ENCODE data around the gene VWCE. TPM values are rescaled to one million over a fixed set of nuclear protein-coding genes. Genes with fewer than 3 reads are reported as not detected.
"Not testable (repeated sequence)": the region's sequence is repeated elsewhere in the genome, so short reads cannot be mapped to it uniquely, and the experiment has no call there.

VWCE gene
- polyA plus RNA-seq, 3 donors: 1.3 to 1.6 (median 1.3) TPM

GRCh38 chr11:61259363-61259762 is 35.8 kb downstream of the VWCE start:
- no peak for DNase-seq (ENCODE audit: low read depth in 3 of 3, low spot score in 2 of 3)

DNA sequence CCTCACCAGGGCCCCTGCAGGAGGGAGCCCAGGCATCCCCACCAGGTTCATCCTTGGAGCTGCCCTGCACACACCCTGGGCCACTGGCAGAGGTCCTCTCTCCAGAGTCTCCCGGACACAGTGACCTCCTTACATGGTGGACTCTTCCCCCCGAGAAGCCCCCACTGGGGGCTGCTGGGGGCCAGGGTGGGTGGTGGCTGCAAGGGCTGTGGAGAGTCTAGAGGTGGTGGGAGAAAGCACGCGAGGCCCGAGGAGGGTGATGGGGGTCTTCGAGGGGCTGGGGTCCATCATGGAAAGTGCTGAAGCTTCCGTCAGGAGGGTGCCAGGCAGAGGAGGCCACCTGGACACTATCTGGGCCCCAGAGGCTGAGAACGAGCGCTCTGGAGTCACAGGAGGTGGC is 36.6 kb downstream of the VWCE start:
- DNase-seq (ENCODE audit: low read depth in 3 of 3, low spot score in 2 of 3): no peak

DNA sequence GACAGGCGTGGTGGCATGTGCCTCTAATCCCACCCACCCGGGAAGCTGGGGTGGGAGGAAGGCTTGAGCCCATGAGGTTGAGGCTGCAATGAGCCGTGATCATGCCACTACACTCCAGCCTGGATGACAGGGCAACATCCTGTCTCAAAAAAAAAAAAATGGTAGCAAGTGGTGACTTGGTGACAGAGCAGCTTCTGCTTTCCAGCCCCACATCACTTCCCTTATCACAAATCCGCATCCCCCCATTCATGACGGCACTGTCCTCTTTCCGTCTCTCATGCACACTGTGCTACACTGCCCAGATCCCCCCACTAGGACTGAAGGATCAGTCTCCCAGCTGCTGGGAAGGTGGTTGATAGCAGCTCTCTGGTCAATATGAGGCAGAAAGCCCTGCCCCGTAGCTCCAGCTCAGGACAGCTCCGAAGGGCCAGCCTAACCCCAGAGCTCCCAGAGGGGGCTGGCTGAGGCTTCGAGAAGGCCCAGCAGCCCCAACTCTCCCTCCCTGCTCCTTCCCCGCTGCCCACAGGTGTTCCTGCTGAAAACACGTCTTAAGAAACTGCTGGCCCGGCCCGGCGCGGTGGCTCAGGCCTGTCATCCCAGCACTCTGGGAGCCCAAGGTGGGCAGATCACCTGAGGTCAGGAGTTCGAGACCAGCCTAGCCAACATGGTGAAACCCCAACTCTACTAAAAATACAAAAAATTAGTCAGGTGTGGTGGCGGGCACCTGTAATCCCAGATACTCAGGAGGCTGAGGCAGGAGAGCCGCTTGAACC is 38.2 kb downstream of the VWCE start:
- no peak for DNase-seq (ENCODE audit: low read depth in 3 of 3, low spot score in 2 of 3)

DNA sequence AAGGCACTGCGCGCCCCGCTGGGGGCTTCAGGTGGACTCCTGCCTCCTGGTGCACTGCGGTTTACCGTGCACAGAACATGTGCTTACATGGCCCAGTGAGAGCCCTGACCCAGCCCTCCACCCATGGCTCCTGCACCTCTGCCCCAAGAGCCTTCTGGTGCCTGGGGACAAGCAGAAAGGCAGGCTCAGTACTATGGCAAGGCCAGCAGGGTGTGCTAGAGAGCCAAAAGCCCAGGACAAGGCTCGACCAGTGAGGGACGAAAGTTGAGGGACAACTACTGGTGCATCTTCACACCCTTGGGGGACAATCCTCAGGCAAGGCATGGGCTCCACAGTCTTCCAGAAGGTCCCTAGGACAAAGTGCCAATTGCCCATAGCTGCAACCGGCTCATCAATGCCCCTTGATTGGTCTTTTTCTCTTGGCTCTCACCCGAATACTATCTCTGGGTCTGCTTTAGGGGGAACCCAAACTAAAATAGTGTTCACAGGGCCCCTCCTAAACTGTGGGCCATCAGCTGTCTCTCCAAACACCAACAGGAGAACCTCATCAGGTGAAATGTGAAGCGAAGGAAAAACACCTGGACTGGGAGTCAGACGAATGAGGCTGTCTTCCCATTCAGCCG is 40.6 kb downstream of the VWCE start:
- peak in 2 of 3 donors; percentile 5 to 8 for DNase-seq (ENCODE audit: low read depth in 3 of 3, low spot score in 2 of 3)

- DNase-seq (ENCODE audit: low read depth in 3 of 3, low spot score in 2 of 3): not testable (repeated sequence)
Observed at GRCh38 chr11:61252332-61252731, 42.8 kb downstream of the VWCE start.

DNA sequence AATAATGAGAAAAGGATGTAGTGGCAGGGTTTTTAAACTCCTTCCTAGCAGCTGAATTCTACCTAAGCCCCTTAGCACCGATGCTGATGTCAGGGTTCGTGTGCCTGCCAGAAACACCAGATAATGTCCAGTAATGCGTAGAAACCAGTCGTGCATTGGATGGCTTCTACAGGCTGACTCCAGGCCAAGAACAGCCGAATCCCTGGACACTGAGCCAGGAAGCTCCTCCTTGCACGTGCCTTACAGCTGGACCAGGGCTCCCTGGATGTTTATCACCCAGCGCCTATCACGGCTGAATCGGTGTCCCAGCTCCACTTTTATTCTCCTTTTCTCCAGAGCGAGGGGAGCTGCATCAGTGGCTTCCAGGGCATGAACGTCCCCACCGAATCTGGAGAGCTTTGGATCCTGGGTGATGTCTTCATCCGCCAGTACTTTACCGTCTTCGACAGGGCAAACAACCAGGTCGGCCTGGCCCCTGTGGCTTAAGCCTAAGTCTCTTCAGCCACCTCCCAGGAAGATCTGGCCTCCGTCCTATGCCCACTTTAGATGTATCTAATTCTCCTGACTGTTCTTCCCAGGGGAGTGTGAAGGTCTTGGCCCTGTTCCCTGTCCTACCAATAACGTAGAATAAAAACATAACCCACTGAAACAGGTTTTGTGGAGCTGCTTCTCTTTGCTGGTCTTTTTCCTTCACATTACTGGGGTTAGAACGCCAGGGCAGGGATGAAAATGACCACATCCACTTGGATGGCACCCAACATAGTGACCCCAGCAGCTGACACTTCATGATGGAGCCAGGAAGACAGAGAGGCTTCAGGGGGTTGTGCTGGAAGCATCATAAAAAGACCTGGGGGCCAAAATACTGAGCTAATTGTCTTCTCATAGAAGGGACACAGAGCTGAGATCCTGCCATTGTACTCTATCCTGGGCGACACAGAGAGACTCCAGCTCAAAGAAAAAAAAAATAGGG is 44.0 kb downstream of the VWCE start:
- DNase-seq (ENCODE audit: low read depth in 3 of 3, low spot score in 2 of 3): not testable (repeated sequence)

- DNase-seq (ENCODE audit: low read depth in 3 of 3, low spot score in 2 of 3): not testable (repeated sequence)
Observed at GRCh38 chr11:61249201-61249600, 45.9 kb downstream of the VWCE start.

DNA sequence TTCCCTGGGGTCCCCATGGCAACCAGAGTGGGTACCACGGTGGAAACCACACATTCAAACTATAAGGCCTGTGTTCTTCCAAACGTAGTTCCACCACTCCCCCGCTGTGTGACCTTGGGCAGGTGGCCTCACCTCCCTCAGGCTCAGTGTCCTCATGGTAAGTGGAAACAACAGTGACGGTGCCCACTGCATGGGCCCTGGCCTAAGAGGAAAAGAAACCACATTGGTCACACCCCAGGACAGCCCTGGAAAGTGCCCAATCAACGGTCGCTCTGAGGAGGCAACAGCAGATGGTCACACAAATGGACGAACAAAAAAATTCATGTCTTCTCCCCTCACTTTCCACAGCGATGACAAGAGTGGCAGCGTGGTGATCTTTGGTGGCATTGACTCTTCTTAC is 47.0 kb downstream of the VWCE start:
- DNase-seq (ENCODE audit: low read depth in 3 of 3, low spot score in 2 of 3): not testable (repeated sequence)

GRCh38 chr11:61245284-61245964 is 49.7 kb downstream of the VWCE start:
- DNase-seq (ENCODE audit: low read depth in 3 of 3, low spot score in 2 of 3): not testable (repeated sequence)

- not testable (repeated sequence) for DNase-seq (ENCODE audit: low read depth in 3 of 3, low spot score in 2 of 3)
Observed at GRCh38 chr11:61241526-61241925, 53.6 kb downstream of the VWCE start.

DNA sequence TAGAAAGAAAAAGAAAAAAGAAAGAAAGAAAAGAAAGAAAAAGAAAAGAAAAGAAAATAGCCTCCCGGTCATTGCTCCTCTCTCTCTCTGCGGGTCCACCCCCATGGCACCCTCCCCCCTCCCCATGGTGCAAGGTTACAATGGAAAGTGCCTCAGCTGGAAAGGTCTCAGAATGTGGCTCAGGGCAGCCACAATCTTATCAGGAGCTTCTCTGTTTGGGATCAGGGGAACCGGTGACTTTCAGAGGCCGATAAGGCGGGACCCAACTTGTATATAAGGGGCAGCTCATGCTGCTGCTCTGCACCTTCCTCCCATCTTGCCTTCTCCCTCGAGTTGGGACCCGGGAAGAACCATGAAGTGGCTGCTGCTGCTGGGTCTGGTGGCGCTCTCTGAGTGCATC is 54.2 kb downstream of the VWCE start, which contains the start of gene PGA5:
Gene PGA5, plus strand, starts transcription at position 301 of the 400 bp plus-strand sequence. Its CDS starts 52 bp downstream, at position 353.
- DNase-seq (ENCODE audit: low read depth in 3 of 3, low spot score in 2 of 3): not testable (repeated sequence)

DNA sequence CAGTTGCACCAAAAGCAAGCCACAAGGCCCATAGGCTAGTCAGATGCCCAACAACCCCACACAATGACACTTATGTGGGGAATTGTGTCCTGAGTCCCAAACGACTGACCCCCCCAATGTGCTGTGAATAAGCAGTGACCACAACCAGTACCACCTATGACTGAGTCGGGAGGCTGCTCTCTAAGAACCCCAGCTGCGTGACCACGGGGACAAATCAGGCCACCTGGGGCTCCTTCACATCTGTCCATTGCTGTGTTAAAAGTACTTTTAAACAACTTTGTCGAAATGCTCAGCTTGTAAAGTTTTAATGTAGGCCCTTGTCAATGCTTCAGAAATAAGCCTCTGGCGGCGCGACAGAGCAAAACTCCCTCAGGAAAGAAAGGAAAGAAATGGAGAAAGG is 54.8 kb downstream of the VWCE start:
- DNase-seq (ENCODE audit: low read depth in 3 of 3, low spot score in 2 of 3): not testable (repeated sequence)

DNA sequence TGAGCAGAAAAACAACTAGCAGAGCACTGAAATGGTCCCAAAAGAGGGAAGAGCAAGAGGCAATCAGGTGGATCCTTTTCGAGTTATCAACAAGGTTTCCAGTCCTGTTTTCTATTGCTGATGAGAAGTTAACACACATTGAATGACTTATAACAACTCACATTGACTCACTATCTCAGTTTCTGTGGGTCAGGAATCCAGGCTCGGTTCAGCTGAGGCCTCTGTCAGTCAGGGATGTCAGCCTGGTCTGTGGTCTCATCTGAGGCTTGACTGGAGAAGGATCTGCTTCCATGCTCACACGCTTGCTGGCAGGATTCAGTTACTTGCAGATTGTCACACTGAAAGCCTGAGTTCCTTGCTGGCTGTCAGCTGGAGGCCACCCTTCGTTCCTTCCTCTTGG is 58.0 kb downstream of the VWCE start:
- not testable (repeated sequence) for DNase-seq (ENCODE audit: low read depth in 3 of 3, low spot score in 2 of 3)

GRCh38 chr11:61232548-61233145 is 62.5 kb downstream of the VWCE start:
- not testable (repeated sequence) for DNase-seq (ENCODE audit: low read depth in 3 of 3, low spot score in 2 of 3)

DNA sequence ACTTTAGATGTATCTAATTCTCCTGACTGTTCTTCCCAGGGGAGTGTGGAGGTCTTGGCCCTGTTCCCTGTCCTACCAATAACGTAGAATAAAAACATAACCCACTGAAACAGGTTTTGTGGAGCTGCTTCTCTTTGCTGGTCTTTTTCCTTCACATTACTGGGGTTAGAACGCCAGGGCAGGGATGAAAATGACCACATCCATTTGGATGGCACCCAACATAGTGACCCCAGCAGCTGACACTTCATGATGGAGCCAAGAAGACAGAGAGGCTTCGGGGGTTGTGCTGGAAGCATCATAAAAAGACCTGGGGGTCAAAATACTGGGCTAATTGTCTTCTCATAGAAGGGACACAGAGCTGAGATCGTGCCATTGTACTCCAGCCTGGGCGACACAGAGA is 63.5 kb downstream of the VWCE start:
- not testable (repeated sequence) for DNase-seq (ENCODE audit: low read depth in 3 of 3, low spot score in 2 of 3)

DNA sequence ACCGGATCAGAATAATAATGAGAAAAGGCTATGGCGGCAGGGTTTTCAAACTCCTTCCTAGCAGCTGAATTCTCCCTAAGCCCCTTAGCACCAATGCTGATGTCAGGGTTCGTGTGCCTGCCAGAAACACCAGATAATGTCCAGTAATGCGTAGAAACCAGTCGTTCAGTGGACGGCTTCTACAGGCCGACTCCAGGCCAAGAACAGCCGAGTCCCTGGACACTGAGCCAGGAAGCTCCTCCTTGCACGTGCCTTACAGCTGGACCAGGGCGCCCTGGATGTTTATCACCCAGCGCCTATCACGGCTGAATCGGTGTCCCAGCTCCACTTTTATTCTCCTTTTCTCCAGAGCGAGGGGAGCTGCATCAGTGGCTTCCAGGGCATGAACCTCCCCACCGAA is 64.1 kb downstream of the VWCE start:
- not testable (repeated sequence) for DNase-seq (ENCODE audit: low read depth in 3 of 3, low spot score in 2 of 3)

DNA sequence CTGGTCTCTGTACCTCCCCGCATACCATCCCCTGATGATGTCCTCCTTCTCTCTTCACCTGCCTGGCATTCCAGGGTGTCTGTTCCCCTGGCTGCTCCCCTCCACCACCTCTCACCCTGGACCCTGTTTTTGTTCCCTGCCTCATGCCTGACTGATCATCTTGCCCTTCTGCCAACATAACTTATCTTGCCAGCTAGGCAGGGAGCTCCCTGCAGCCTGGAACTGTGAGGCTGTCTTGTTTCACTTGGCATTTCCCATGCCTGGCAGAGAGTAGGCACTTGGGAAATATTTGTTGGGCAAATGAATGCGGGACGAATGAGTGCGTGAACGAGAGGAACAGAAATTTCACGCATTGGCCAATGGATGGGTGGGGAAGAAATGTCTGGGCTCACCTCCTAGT is 65.7 kb downstream of the VWCE start:
- not testable (repeated sequence) for DNase-seq (ENCODE audit: low read depth in 3 of 3, low spot score in 2 of 3)

DNA sequence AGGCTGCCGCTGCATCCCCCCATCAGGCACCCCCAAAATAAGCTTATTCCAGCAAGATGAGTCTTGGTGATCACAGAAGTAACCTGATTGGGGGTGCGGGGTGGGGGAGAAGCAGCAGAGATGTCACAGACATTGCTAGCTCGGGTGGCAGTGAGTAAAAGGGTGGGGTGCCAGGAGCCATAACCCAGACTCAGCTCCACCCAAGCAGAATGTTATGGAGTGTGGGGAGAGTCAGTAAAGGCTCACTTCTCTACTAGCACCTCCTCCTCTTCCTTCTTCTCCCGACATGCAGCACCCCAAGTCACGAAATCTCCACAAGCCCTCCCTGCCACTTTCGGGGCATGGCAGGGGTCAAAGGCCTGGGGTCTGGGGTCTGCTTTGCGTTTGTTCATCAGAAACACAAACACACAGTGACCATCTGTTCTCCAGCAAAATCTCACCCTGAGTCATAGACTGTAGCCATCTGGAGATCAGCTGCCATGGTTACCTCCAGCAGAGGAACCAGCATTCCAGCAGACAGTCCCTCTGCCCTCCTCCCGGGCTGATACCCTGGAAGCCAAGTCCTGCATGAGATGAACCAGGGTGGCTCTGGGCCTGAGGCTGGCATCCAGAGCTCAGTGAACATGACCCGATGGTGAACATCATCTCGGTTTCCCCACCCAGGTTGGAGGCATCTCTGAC is 68.5 kb downstream of the VWCE start:
- DNase-seq (ENCODE audit: low read depth in 3 of 3, low spot score in 2 of 3): not testable (repeated sequence)

DNA sequence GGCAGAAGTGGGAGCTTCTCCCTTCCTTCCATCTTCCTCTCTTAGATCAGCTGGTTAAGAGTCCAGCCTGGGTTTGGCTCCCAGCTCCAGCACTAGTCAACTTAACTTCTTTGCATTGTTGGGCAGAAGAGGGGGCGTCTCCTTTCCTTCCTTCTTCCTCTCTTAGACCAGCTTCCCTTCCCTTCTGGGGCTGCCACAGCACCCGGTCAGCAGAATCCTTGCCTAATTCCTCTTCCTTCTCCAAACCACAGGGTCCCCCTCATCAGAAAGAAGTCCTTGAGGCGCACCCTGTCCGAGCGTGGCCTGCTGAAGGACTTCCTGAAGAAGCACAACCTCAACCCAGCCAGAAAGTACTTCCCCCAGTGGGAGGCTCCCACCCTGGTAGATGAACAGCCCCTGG is 72.4 kb downstream of the VWCE start:
- not testable (repeated sequence) for DNase-seq (ENCODE audit: low read depth in 3 of 3, low spot score in 2 of 3)

All from right renal cortex interstitium (tissue), 3 donors.